ENCODE measurements around the gene RBKS.

DNA sequence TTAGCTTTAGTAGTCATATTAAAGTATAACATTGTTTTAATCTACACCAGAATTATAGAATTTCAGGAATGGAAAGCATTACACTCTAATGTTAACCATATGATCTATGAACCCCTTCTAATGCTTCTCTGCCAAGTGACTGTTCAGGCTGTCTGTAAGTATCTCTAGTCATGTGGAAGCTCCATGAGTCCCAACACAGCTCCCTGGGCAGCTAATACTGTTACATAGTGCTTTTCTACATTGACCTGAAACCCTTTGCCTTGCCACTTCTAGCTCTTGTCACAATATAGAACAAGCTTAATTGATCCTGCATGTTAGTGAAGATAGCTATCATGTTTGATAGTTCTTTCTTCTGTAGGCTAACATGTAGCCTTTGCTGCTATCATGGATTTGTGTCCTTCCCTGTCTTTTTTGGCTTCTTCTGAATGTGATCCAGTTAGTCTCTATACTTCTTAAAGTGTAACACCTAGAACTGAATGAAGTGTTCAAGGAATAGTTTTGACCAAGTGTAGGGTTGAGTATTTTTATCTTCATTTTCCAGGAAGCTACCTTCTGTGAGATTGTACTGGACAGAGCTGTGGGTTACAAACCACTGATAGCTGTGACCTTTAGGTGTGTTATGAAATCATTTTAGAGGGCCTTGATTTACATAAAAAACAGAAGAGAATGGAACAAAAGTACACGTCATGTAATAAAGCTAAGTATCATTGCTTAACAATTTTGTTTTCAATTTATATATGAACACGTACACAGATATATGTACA is 24.0 kb upstream of the RBKS start:
- TF ChIP-seq, protein P1, sequence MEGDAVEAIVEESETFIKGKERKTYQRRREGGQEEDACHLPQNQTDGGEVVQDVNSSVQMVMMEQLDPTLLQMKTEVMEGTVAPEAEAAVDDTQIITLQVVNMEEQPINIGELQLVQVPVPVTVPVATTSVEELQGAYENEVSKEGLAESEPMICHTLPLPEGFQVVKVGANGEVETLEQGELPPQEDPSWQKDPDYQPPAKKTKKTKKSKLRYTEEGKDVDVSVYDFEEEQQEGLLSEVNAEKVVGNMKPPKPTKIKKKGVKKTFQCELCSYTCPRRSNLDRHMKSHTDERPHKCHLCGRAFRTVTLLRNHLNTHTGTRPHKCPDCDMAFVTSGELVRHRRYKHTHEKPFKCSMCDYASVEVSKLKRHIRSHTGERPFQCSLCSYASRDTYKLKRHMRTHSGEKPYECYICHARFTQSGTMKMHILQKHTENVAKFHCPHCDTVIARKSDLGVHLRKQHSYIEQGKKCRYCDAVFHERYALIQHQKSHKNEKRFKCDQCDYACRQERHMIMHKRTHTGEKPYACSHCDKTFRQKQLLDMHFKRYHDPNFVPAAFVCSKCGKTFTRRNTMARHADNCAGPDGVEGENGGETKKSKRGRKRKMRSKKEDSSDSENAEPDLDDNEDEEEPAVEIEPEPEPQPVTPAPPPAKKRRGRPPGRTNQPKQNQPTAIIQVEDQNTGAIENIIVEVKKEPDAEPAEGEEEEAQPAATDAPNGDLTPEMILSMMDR (conservative IDR thresholded peaks at IDR 0.05 in 1 of 2, IDR thresholded peaks at IDR 0.05 in 1 of 2; ENCODE audit: low read depth in 1 of 2, low read length in 2 of 2) = no peak
- TF ChIP-seq EZH2 (IDR thresholded peaks at IDR 0.05; ENCODE audit: low read length, missing control alignments) = no peak
